Spleen (tissue), 11 donors: ENCODE measurements around the gene HOXA10. TPM values are rescaled to one million over a fixed set of nuclear protein-coding genes. Genes with fewer than 3 reads are reported as not detected.

Experiments
- DNase-seq: peaks from one replicate; pipeline ENCODE4 v3.0.0-alpha.2; 2020
- H3K27ac ChIP-seq, 8 donors: fragments of 200-600 bp; sonication (generic) in 7 of 8; 1 replicate in 4 of 8; 2 replicates in 4 of 8; pipeline versions ENCODE4 v1.5.0 to v1.8.0; 2016 to 2021; ENCODE audit warnings: inconsistent platforms in 4 of 8, mild to moderate bottlenecking in 4 of 8, moderate library complexity in 1 of 8
- H3K27me3 ChIP-seq, 7 donors: fragments of 200-600 bp; sonication (generic) in 6 of 7; replicated peaks in 1 of 7; 1 replicate in 4 of 7; 2 replicates in 3 of 7; pipeline versions ENCODE4 v1.5.0 to v1.8.0; 2016 to 2021; ENCODE audit warnings: inconsistent platforms in 3 of 7, mild to moderate bottlenecking in 1 of 7
- H3K36me3 ChIP-seq, 6 donors: fragments of 200-600 bp; sonication (generic) in 5 of 6; 1 replicate in 4 of 6; 2 replicates in 2 of 6; pipeline versions ENCODE4 v1.5.0 to v1.8.0; 2016 to 2021; ENCODE audit warnings: inconsistent platforms in 2 of 6
- H3K4me1 ChIP-seq, 6 donors: fragments of 200-600 bp; sonication (generic) in 5 of 6; 1 replicate in 3 of 6; 2 replicates in 3 of 6; pipeline versions ENCODE4 v1.5.0 to v1.8.0; 2016 to 2021; ENCODE audit warnings: inconsistent platforms in 3 of 6
- H3K4me3 ChIP-seq, 8 donors: fragments of 200-600 bp; sonication (generic) in 7 of 8; 1 replicate in 4 of 8; 2 replicates in 4 of 8; pipeline versions ENCODE4 v1.5.0 to v1.8.0; 2016 to 2021; ENCODE audit warnings: inconsistent platforms in 4 of 8, mild to moderate bottlenecking in 4 of 8, moderate library complexity in 2 of 8
- H3K9me3 ChIP-seq, 8 donors: fragments of 200-600 bp; sonication (generic) in 7 of 8; 1 replicate in 4 of 8; 2 replicates in 4 of 8; pipeline versions ENCODE4 v1.5.0 to v1.8.0; 2016 to 2021; ENCODE audit warnings: inconsistent platforms in 4 of 8
- POLR2A ChIP-seq, 3 donors: fragments of 450-650 bp; IDR thresholded peaks; one replicate each; pipeline ENCODE4 v1.5.1; 2017; ENCODE audit warnings: antibody characterized with exemption in 3 of 3, mild to moderate bottlenecking in 1 of 3
- POLR2AphosphoS5 ChIP-seq, 3 donors: sonication (generic); formaldehyde crosslinking; IDR thresholded peaks; one replicate each; pipeline ENCODE4 v1.5.1; 2017; ENCODE audit warnings: antibody characterized with exemption in 3 of 3
- WGBS, 5 donors: extraction: QIAGEN DNeasy Blood & Tissue Kit in 3 of 5; methylation state at CpG; one replicate each; pipeline versions ENCODE4 v1.1.5 to v1.1.7; 2013 to 2018; 5-methylcytosine and 5-hydroxymethylcytosine counted together
- intact Hi-C: fragments of 100-400 bp; cut with DNase I; formaldehyde crosslinking; loops from one replicate; pipeline ENCODE4 v1.15.0; 2023; ENCODE audit warnings: low total_unique reads
- polyA plus RNA-seq, 3 donors: library from polyadenylated mRNA; stranded (reverse); fragments of 200-250 nt; gene quantifications; one replicate each; pipeline ENCODE4 v1.2.1, GENCODE V29; 2013
- total RNA-seq, 7 donors: library from RNA; depleted of rRNA in 3 of 7; stranded (reverse); fragments of >200 nt in 3 of 7; fragmentation: NEBNext Ultra II Directional in 4 of 7; extraction: Animal tissue kit (Norgen Biotek cat#: 25700) in 4 of 7; gene quantifications; one replicate each; pipeline versions ENCODE4 v1.1.0 to v1.2.1, GENCODE V29; 2016 to 2021
- TF ChIP-seq, protein P1 (sequence below), 11 experiments: fragments of 200-600 bp in 7 of 11; fragments of 450-650 bp in 4 of 11; sonication (generic) in 4 of 11; IDR thresholded peaks in 8 of 11; conservative IDR thresholded peaks in 3 of 11; 1 replicate in 7 of 11; 2 replicates in 4 of 11; pipeline versions ENCODE4 v1.4.0 to v1.8.0; 2016 to 2021; ENCODE audit warnings: antibody characterized with exemption in 11 of 11, inconsistent platforms in 4 of 11, mild to moderate bottlenecking in 1 of 11
- donor health status: healthy with polysubstance abuse.
- donor health status: DM: no; HTN: no; CAD: no; lungs with moderate emphysema.
- donor health status: DM: no; HTN: no; CAD: no.
- donor health status: Bipolar disorder and iron deficiency.
- donor health status: healthy.
- donor health status: DM: no; HTN: no; CAD: no.
- donor health status: DM: yes; HTN: yes; CAD: no.

The HOXA10 gene
- total and polyA plus RNA-seq, 10 donors = 0.05 to 0.72 (median 0.20) TPM; not detected in 4

DNA sequence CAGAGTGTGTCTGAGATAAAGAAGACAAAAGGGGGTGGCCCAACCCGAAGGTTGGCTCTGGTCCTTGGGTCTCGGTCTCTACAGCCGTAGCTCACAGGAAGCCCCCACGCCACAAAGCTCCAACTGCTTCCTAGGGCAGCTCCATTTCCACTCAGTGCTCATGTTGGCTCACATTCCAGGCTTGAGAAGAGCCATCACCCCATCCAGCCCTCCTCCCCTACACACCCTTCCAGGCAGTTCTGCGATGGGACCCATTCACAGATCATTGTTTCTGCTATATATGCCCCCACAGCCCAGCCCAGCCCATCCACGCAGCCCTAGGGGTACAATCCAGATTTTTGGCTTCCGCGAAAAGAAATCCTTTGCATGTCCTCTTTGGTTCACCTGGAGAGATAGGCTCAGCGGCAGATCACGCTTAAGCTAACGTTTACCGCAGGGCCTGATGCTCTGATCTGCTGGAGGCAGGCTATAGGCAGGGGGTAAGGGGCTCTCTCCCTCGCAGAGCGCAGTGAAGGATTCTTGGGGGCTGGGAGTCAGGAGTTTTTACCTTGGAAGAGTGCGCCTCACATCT lies 17.1 kb upstream of the HOXA10 start:
- TF ChIP-seq POLR2A (IDR thresholded peaks at IDR 0.05) (no peak), POLR2AphosphoS5 (IDR thresholded peaks at IDR 0.05) (no peak)
- TF ChIP-seq, protein P1, sequence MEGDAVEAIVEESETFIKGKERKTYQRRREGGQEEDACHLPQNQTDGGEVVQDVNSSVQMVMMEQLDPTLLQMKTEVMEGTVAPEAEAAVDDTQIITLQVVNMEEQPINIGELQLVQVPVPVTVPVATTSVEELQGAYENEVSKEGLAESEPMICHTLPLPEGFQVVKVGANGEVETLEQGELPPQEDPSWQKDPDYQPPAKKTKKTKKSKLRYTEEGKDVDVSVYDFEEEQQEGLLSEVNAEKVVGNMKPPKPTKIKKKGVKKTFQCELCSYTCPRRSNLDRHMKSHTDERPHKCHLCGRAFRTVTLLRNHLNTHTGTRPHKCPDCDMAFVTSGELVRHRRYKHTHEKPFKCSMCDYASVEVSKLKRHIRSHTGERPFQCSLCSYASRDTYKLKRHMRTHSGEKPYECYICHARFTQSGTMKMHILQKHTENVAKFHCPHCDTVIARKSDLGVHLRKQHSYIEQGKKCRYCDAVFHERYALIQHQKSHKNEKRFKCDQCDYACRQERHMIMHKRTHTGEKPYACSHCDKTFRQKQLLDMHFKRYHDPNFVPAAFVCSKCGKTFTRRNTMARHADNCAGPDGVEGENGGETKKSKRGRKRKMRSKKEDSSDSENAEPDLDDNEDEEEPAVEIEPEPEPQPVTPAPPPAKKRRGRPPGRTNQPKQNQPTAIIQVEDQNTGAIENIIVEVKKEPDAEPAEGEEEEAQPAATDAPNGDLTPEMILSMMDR (IDR thresholded peaks at IDR 0.05 in 8 of 11, conservative IDR thresholded peaks at IDR 0.05 in 3 of 11) = no peak
- H3K4me1 ChIP-seq = peaks cover 21 to 61% (median 46%) of the 10 kb centered on the region in 6 donors
- no peak overlapping the region for H3K27ac ChIP-seq
- no peak overlapping the region for H3K4me3 ChIP-seq
- intact Hi-C loops = loop anchor here (10.0 kb wide), 4 partner anchors 594 to 904 kb away; no protein-coding TSS in a partner anchor
- no peaks in the 10 kb centered on the region for H3K9me3 ChIP-seq
- H3K36me3 ChIP-seq = no peaks in the 10 kb centered on the region
- WGBS, 5 donors = 27 to 53% (median 34%) methylated on average over 15 of the region's 15 CpGs
- peaks cover 41 to 100% (median 99%) of the 10 kb centered on the region in 7 donors for H3K27me3 ChIP-seq
- no peak for DNase-seq

DNA sequence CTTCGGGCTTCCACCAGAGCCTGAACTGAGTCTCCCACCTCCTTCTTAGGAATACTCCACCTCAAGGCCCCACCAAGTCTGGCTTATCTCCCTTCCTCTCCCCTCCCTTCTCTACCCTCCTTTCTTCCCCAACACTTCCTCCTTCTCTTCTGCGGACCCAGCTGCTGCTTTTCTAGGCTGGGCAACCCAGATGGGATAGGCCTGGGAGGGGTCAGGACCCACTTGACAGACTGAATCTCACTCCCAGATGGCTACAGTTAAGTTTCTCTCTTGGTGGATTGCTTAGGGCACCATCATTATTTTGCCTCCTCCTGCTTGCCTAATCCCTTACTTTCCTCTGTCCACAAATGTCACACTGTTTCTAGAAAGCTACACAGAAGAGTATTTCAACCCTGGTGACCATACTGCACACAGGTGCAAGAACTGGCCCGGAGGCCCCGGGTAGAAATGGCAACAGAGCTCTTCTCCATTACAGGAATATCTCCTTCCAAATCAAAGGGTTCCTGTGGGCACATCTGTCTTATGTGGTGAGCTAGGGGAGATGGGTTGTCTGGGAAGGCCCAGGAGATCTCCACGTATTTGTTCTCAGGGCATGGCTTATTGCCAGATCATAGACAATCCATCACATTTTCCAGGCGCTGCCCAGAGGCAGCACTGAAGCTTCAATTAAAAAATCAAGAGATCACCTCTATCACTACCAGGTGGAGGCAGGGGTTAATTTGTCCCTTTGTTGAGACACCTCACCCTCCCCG lies 16.1 kb upstream of the HOXA10 start:
- intact Hi-C loops = loop anchor here (10.0 kb wide), 5 partner anchors 595 to 1335 kb away; no protein-coding TSS in a partner anchor
- no peak for DNase-seq
- H3K9me3 ChIP-seq = no peaks in the 10 kb centered on the region
- 33 to 48% (median 40%) methylated on average over 7 of the region's 7 CpGs for WGBS, 5 donors
- no peak overlapping the region for H3K4me3 ChIP-seq
- no peak overlapping the region for H3K27ac ChIP-seq
- H3K4me1 ChIP-seq = peaks cover 21 to 69% (median 55%) of the 10 kb centered on the region in 6 donors
- TF ChIP-seq POLR2AphosphoS5 (IDR thresholded peaks at IDR 0.05) (no peak), POLR2A (IDR thresholded peaks at IDR 0.05) (no peak)
- TF ChIP-seq, protein P1 (IDR thresholded peaks at IDR 0.05 in 8 of 11, conservative IDR thresholded peaks at IDR 0.05 in 3 of 11) = no peak
- no peaks in the 10 kb centered on the region for H3K36me3 ChIP-seq
- peaks cover 47 to 100% (median 99%) of the 10 kb centered on the region in 7 donors for H3K27me3 ChIP-seq

DNA sequence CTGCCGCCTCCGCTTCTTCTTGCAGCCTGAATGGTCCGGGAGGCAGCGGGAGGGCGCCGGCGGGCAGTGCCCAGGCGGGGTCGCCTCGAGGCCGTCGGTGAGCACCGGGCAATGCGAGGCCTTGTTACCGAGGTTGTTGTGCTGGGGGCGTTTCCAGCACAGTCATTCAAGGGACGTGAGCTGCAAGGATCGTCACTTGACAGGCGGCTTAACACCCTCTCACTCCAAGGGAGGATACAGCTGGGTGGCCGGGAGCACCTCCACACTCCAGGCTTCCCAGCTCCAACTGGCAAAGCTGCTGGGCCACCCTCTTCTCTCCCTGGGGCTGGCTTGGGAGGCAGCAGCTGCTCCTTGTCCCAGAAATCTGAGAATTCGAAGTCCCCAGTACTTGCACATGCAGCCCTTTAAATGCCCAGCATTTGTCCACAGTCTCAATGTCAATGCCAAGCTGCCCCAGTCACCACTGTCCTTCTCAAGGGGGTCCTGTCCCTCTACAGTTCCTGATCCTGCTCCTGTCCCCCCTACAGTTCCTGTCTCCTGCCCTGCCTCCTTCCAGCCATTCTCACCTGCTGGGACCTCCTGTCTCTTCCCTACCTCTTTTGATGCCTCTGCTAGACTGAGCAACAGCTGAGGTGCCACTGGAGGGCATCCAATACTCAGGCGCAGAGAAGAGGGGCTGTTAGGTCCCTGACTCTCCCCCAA lies 15.3 kb upstream of the HOXA10 start:
- Histone ChIP-seq H3K4me1 (peaks cover 28 to 76% (median 62%) of the 10 kb centered on the region in 6 donors), H3K36me3 (no peaks in the 10 kb centered on the region), H3K27ac (no peak overlapping the region), H3K9me3 (no peaks in the 10 kb centered on the region), H3K27me3 (peaks cover 49 to 100% (median 99%) of the 10 kb centered on the region in 7 donors), H3K4me3 (peak overlapping the region in 3 of 8 donors; percentile 8 to 50 (median 20))
- intact Hi-C loops = loop anchor here (10.0 kb wide), 1 partner anchor 1335 kb away; no protein-coding TSS in a partner anchor
- WGBS, 5 donors = 12 to 32% (median 15%) methylated on average over 12 to 22 of the region's 22 CpGs
- DNase-seq = no peak
- TF ChIP-seq POLR2AphosphoS5 (IDR thresholded peaks at IDR 0.05) = peak in 1 of 3 donors; percentile 22
- TF ChIP-seq, protein P1 (IDR thresholded peaks at IDR 0.05 in 8 of 11, conservative IDR thresholded peaks at IDR 0.05 in 3 of 11) = no peak
- no peak for TF ChIP-seq POLR2A (IDR thresholded peaks at IDR 0.05)
